ENCODE measurements around the gene HYAL3. TPM values are rescaled to one million over a fixed set of nuclear protein-coding genes. Genes with fewer than 3 reads are reported as not detected.

The HYAL3 gene
- total RNA-seq, 1 experiment from 2014 or later, result 10.3 TPM

- H3K4me3 ChIP-seq (replicated peaks in 1 of 2; ENCODE audit: low read depth in 1 of 2, low read length in 2 of 2), result peak overlapping the region; percentile 98 to 99; a peak in 3 of 4 replicates
- peaks cover 42% of the 10 kb centered on the region for H3K79me2 ChIP-seq (ENCODE audit: insufficient read depth, low read length)
- no peaks in the 10 kb centered on the region for H3K9me3 ChIP-seq (ENCODE audit: control insufficient read depth in 1 of 2, insufficient read depth in 1 of 2, low read depth in 1 of 2, low read length in 2 of 2)
- BruUV-seq (replicated peaks), result no TSS peak
- no peak overlapping the region for H3K9ac ChIP-seq (ENCODE audit: low read length)
- ATAC-seq (no peak), DNase-seq (ENCODE audit: low read depth, low spot score) (no peak)
- POLR2A ChIA-PET, result no interaction called here
- CTCF ChIA-PET, result no interaction called here
- no peaks in the 10 kb centered on the region for H4K20me1 ChIP-seq (ENCODE audit: insufficient read depth)
- no peaks in the 10 kb centered on the region for H3K27me3 ChIP-seq (ENCODE audit: insufficient read depth, low read length)
- peak overlapping the region; percentile 85 for H3K4me2 ChIP-seq (ENCODE audit: low read length)
- intact Hi-C loops (cut with micrococcal nuclease), result no loop called here
- no peaks in the 10 kb centered on the region for H3K9me2 ChIP-seq (ENCODE audit: insufficient read depth)
- TF ChIP-seq RAD21 (IDR thresholded peaks at IDR 0.05; ENCODE audit: low read depth) (no peak), TCF7L2 (IDR thresholded peaks at IDR 0.05; ENCODE audit: borderline replicate concordance, extremely low read depth, insufficient read depth, insufficient read length) (no peak), EGR1 (IDR thresholded peaks at IDR 0.05; ENCODE audit: low read depth) (no peak), YY1 (IDR thresholded peaks at IDR 0.05; ENCODE audit: extremely low read depth, insufficient replicate concordance, low read depth, low read length) (no peak), CEBPB (IDR thresholded peaks at IDR 0.05; ENCODE audit: low read depth) (no peak), SRF (IDR thresholded peaks at IDR 0.05; ENCODE audit: low read depth) (no peak), FOSL1 (IDR thresholded peaks at IDR 0.05; ENCODE audit: low read depth) (no peak)
- H2AFZ ChIP-seq (ENCODE audit: low read depth, low read length, poor library complexity, severe bottlenecking), result no peak overlapping the region
- H3K27ac ChIP-seq (ENCODE audit: low read depth, low read length), result peak overlapping the region; percentile 95; the same call in 1 of the 2 replicates
- peaks cover 11 to 17% of the 10 kb centered on the region in 2 experiments for H3K4me1 ChIP-seq (ENCODE audit: control insufficient read depth in 1 of 2, insufficient read depth in 2 of 2, low read length in 2 of 2)
- RAD21 ChIA-PET (ENCODE audit: low non-redundant PET in 1 of 2, low total read pairs in 2 of 2, uncharacterized antibody in 2 of 2, unreplicated experiment in 2 of 2), result no interaction called here
- peaks cover 23 to 45% of the 10 kb centered on the region in 2 experiments for H3K36me3 ChIP-seq (ENCODE audit: control insufficient read depth in 1 of 2, insufficient read depth in 2 of 2, low read length in 2 of 2)
Measured at GRCh38 chr3:50290161-50290641, 9.0 kb downstream of the HYAL3 start.

DNA sequence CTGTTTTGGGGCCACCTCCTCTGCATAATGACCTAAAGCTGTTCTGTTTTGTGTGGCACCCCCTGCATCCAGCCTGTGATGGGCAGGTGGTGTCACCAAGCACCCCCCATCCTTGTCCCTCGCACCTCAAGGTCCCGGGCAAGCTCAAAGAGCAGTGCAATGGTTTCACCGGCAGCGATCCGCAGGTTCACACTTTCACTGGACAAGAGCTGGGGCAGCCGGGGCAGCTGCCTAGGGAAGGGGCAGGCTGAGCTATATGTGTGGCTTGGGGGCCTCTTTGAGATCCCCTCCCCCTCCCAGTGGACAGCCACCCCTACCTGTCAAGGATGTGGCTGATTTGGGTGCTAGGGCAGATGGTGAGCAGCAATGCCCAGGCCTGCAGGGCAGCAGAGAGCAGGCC, 10.1 kb downstream of the HYAL3 start:
- CTCF ChIA-PET, result no interaction called here
- RAD21 ChIA-PET (ENCODE audit: low non-redundant PET in 1 of 2, low total read pairs in 2 of 2, uncharacterized antibody in 2 of 2, unreplicated experiment in 2 of 2), result interaction anchor here in 1 of 2 experiments (0.6 kb wide), 1 partner anchor 14 kb away, joined by 3 read pairs; no protein-coding TSS in a partner anchor
- intact Hi-C loops (cut with micrococcal nuclease), result no loop called here
- no TSS peak for BruUV-seq (replicated peaks)
- H3K4me1 ChIP-seq (ENCODE audit: control insufficient read depth in 1 of 2, insufficient read depth in 2 of 2, low read length in 2 of 2), result peaks cover 11 to 17% of the 10 kb centered on the region in 2 experiments
- TF ChIP-seq EGR1 (IDR thresholded peaks at IDR 0.05; ENCODE audit: low read depth) (no peak), RAD21 (IDR thresholded peaks at IDR 0.05; ENCODE audit: low read depth) (no peak), ZFX (IDR thresholded peaks at IDR 0.05) (no peak), POLR2A (IDR thresholded peaks at IDR 0.05; ENCODE audit: borderline replicate concordance, extremely low read depth, insufficient read depth, insufficient read length) (no peak), MAX (IDR thresholded peaks at IDR 0.05) (no peak), EZH2phosphoT487 (IDR thresholded peaks at IDR 0.05; ENCODE audit: borderline replicate concordance) (no peak), ZNF274 (IDR thresholded peaks at IDR 0.05; ENCODE audit: low read depth, low read length) (no peak), ELF1 (IDR thresholded peaks at IDR 0.05; ENCODE audit: borderline replicate concordance, low read depth) (no peak), POLR2AphosphoS5 (IDR thresholded peaks at IDR 0.05; ENCODE audit: low read depth, low read length) (no peak), SRF (IDR thresholded peaks at IDR 0.05; ENCODE audit: low read depth) (no peak), REST (IDR thresholded peaks at IDR 0.05; ENCODE audit: low read depth) (no peak)
- TF ChIP-seq, protein P1, sequence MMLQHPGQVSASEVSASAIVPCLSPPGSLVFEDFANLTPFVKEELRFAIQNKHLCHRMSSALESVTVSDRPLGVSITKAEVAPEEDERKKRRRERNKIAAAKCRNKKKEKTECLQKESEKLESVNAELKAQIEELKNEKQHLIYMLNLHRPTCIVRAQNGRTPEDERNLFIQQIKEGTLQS (IDR thresholded peaks at IDR 0.05), result no peak
- H3K27me3 ChIP-seq (ENCODE audit: insufficient read depth, low read length), result no peaks in the 10 kb centered on the region
- peaks cover 23 to 45% of the 10 kb centered on the region in 2 experiments for H3K36me3 ChIP-seq (ENCODE audit: control insufficient read depth in 1 of 2, insufficient read depth in 2 of 2, low read length in 2 of 2)
- no peak overlapping the region for H3K9ac ChIP-seq (ENCODE audit: low read length)
- no peaks in the 10 kb centered on the region for H3K9me3 ChIP-seq (ENCODE audit: control insufficient read depth in 1 of 2, insufficient read depth in 1 of 2, low read depth in 1 of 2, low read length in 2 of 2)
- H3K4me2 ChIP-seq (ENCODE audit: low read length), result no peak overlapping the region
- H3K4me3 ChIP-seq (replicated peaks in 1 of 2; ENCODE audit: low read depth in 1 of 2, low read length in 2 of 2), result no peak overlapping the region
- H3K27ac ChIP-seq (ENCODE audit: low read depth, low read length), result no peak overlapping the region
- ATAC-seq, result no peak
- H3K9me2 ChIP-seq (ENCODE audit: insufficient read depth), result no peaks in the 10 kb centered on the region
- POLR2A ChIA-PET, result interaction anchor here (1.2 kb wide), 1 partner anchor 56 kb away, joined by 3 read pairs; no protein-coding TSS in a partner anchor
- DNase-seq (ENCODE audit: low read depth, low spot score), result no peak
- H2AFZ ChIP-seq (ENCODE audit: low read depth, low read length, poor library complexity, severe bottlenecking), result no peak overlapping the region
- H4K20me1 ChIP-seq (ENCODE audit: insufficient read depth), result no peaks in the 10 kb centered on the region
- H3K79me2 ChIP-seq (ENCODE audit: insufficient read depth, low read length), result peaks cover 42% of the 10 kb centered on the region

Measured in HCT116 (cell line).